GM23338 (cell line): ENCODE results near the gene LBHD1. TPM values are rescaled to one million over a fixed set of nuclear protein-coding genes. Genes with fewer than 3 reads are reported as not detected.

ENCODE experiments used
- ATAC-seq: fragments of 200-7000 bp; cut with Tn5 transposase; 3 replicates; pipeline ENCODE4 v1.9.1; 2020
- DNase-seq: peaks from one replicate; pipeline ENCODE4 v3.0.0-alpha.2; 2015; ENCODE audit warnings: low spot score
- H2AFZ ChIP-seq: fragments of 200-600 bp; sonication (generic); 2 replicates; pipeline ENCODE4 v1.8.0; 2016; ENCODE audit warnings: antibody characterized with exemption, mild to moderate bottlenecking, moderate library complexity
- H3F3A ChIP-seq: fragments of 200-600 bp; sonication (generic); replicated peaks from 2 replicates; pipeline ENCODE4 v1.8.0; 2017; ENCODE audit warnings: antibody characterized with exemption, mixed run types, low read depth
- H3K27ac ChIP-seq: fragments of 200-600 bp; sonication (generic); 2 replicates; pipeline ENCODE4 v1.6.1; 2016; ENCODE audit warnings: low read depth
- H3K27me3 ChIP-seq: fragments of 200-600 bp; sonication (generic); 2 replicates; pipeline ENCODE4 v1.8.0; 2016; ENCODE audit warnings: mild to moderate bottlenecking, mixed run types, moderate library complexity; ENCODE audit not compliant: insufficient read depth
- H3K36me3 ChIP-seq: fragments of 200-600 bp; sonication (generic); 2 replicates; pipeline ENCODE4 v1.8.0; 2016; ENCODE audit warnings: mild to moderate bottlenecking; ENCODE audit not compliant: insufficient read depth
- H3K4me1 ChIP-seq: fragments of 200-600 bp; sonication (generic); 2 replicates; pipeline ENCODE4 v1.8.0; 2016; ENCODE audit warnings: mild to moderate bottlenecking, moderate library complexity; ENCODE audit not compliant: insufficient read depth
- H3K4me2 ChIP-seq: fragments of 200-600 bp; sonication (generic); 2 replicates; pipeline ENCODE4 v1.7.1; 2017; ENCODE audit warnings: mixed run types
- H3K4me3 ChIP-seq: fragments of 200-600 bp; sonication (generic); 2 replicates; pipeline ENCODE4 v1.6.1; 2016; ENCODE audit warnings: mixed run types
- H3K79me2 ChIP-seq: fragments of 200-600 bp; sonication (generic); replicated peaks from 2 replicates; pipeline ENCODE4 v1.8.0; 2017; ENCODE audit warnings: mild to moderate bottlenecking; ENCODE audit not compliant: insufficient read depth
- H3K9me2 ChIP-seq: fragments of 200-600 bp; sonication (generic); 2 replicates; pipeline ENCODE4 v1.8.0; 2017; ENCODE audit not compliant: insufficient read depth
- H4K20me1 ChIP-seq: fragments of 200-600 bp; sonication (generic); replicated peaks from 2 replicates; pipeline ENCODE4 v1.8.0; 2017; ENCODE audit warnings: mild to moderate bottlenecking; ENCODE audit not compliant: insufficient read depth
- H3K27ac Mint-ChIP-seq: 2 replicates; pipeline ENCODE4 v1.8.0; 2020; ENCODE audit warnings: inconsistent platforms, mild to moderate bottlenecking, moderate library complexity, mixed read lengths
- H3K27me3 Mint-ChIP-seq: 3 replicates; pipeline ENCODE4 v1.8.0; 2022; ENCODE audit warnings: low read depth, mild to moderate bottlenecking, moderate library complexity, mixed read lengths, inconsistent platforms; ENCODE audit not compliant: insufficient read depth, poor library complexity
- H3K36me3 Mint-ChIP-seq: 3 replicates; pipeline ENCODE4 v1.8.0; 2021; ENCODE audit warnings: low read depth, mild to moderate bottlenecking, inconsistent platforms, moderate library complexity, mixed read lengths
- H3K4me1 Mint-ChIP-seq: 3 replicates; pipeline ENCODE4 v1.8.0; 2020; ENCODE audit warnings: mild to moderate bottlenecking, inconsistent platforms, mixed read lengths
- H3K4me3 Mint-ChIP-seq: 3 replicates; pipeline ENCODE4 v1.8.0; 2021; ENCODE audit warnings: moderate library complexity, mild to moderate bottlenecking, inconsistent platforms, mixed read lengths
- H3K9me3 Mint-ChIP-seq: 3 replicates; pipeline ENCODE4 v1.8.0; 2020; ENCODE audit warnings: moderate library complexity, mild to moderate bottlenecking, inconsistent platforms, mixed read lengths
- CREB1 ChIP-seq: fragments of 250-450 bp; sonication (Bioruptor Pico); IDR thresholded peaks from 2 replicates; pipeline ENCODE4 v1.5.0; 2020; ENCODE audit warnings: low read depth, mild to moderate bottlenecking, moderate library complexity
- CTCF ChIP-seq, 2 experiments: fragments of 200-600 bp in 1 of 2; sonication (generic) in 1 of 2; conservative IDR thresholded peaks; 2 replicates each; pipeline versions ENCODE4 v1.5.1 to v1.6.1; 2016 to 2017; ENCODE audit warnings: antibody characterized with exemption in 2 of 2, low read depth in 2 of 2, mild to moderate bottlenecking in 2 of 2, moderate library complexity in 1 of 2
- EZH2 ChIP-seq: fragments of 200-600 bp; sonication (generic); IDR thresholded peaks from one replicate; pipeline ENCODE4 v1.8.0; 2017; ENCODE audit warnings: antibody characterized with exemption, mild to moderate bottlenecking, low read depth; ENCODE audit not compliant: unreplicated experiment
- JUNB ChIP-seq: IDR thresholded peaks from one replicate; pipeline ENCODE4 v1.6.1; 2016; ENCODE audit warnings: antibody characterized with exemption; ENCODE audit not compliant: unreplicated experiment
- NANOG ChIP-seq: IDR thresholded peaks from 2 replicates; pipeline ENCODE4 v1.6.1; 2016; ENCODE audit warnings: antibody characterized with exemption, borderline replicate concordance
- POLR2AphosphoS5 ChIP-seq: IDR thresholded peaks from 2 replicates; pipeline ENCODE4 v1.6.1; 2016; ENCODE audit warnings: antibody characterized with exemption, low read depth
- ZNF114 ChIP-seq: fragments of 250-450 bp; sonication (Bioruptor Pico); IDR thresholded peaks from 2 replicates; pipeline ENCODE4 v1.5.0; 2020; ENCODE audit warnings: mild to moderate bottlenecking, moderate library complexity
- polyA plus RNA-seq: library from polyadenylated mRNA; unstranded; fragments of >200 nt; fragmentation: Nextera tagmentation; extraction: Ambion mirVana; gene quantifications from 2 replicates; pipeline ENCODE4 v1.2.1, GENCODE V29; 2016
- total RNA-seq: library from RNA; depleted of rRNA; stranded (reverse); fragments of >200 nt; shearing (Covaris generic); gene quantifications from 2 replicates; pipeline ENCODE4 v1.2.3, GENCODE V29; 2014
- TF ChIP-seq, protein P1 (sequence below): IDR thresholded peaks from 2 replicates; pipeline ENCODE4 v1.6.1; 2016; ENCODE audit warnings: antibody characterized with exemption
- TF ChIP-seq, protein P2 (sequence below): fragments of 250-450 bp; sonication (Bioruptor Pico); IDR thresholded peaks from 2 replicates; pipeline ENCODE4 v1.5.0; 2020; ENCODE audit warnings: mild to moderate bottlenecking, moderate library complexity
- TF ChIP-seq, protein P3 (sequence below): IDR thresholded peaks from one replicate; pipeline ENCODE4 v1.6.1; 2018; ENCODE audit warnings: antibody characterized with exemption; ENCODE audit not compliant: unreplicated experiment

Gene LBHD1
- total and polyA plus RNA-seq, 2 experiments from 2014 or later, result 2.8 to 2.9 TPM

DNA sequence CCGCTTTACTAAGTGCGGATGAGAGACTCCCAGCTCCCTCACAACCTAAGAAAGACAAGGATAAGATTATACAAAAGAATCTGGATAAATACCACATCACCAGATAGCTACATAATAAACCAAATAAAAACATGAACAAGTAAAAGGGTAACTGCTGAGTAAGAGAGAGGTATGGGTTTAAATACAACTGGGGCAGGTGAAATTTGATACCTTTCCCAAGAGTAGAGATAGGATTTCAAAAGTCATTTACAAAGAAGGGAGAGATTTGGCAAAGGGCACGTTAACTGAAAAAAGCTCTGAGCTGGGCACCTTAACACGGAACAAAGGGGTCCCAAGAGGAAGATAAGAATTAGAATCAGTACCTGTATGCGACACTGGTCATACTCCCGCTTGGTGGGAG, 5.1 kb upstream of the LBHD1 start:
- no peaks in the 10 kb centered on the region for H3K9me2 ChIP-seq
- H3K9me3 Mint-ChIP-seq, result no peaks in the 10 kb centered on the region
- no peak overlapping the region for H2AFZ ChIP-seq
- H3K4me1 Mint-ChIP-seq, result peaks cover 20% of the 10 kb centered on the region
- peaks cover 20% of the 10 kb centered on the region for H3K4me1 ChIP-seq
- peak overlapping the region; percentile 98; the same call in 1 of the 2 replicates for H3K4me2 ChIP-seq
- ATAC-seq, result no peak
- no peaks in the 10 kb centered on the region for H3K36me3 ChIP-seq
- TF ChIP-seq POLR2AphosphoS5 (no peak), CREB1 (CRISPR knock-in tag) (no peak), ZNF114 (CRISPR knock-in tag) (no peak), EZH2 (no peak), JUNB (no peak), NANOG (no peak), CTCF (conservative IDR thresholded peaks at IDR 0.05; ENCODE audit: low read depth in 2 of 2) (no peak)
- TF ChIP-seq, protein P1, sequence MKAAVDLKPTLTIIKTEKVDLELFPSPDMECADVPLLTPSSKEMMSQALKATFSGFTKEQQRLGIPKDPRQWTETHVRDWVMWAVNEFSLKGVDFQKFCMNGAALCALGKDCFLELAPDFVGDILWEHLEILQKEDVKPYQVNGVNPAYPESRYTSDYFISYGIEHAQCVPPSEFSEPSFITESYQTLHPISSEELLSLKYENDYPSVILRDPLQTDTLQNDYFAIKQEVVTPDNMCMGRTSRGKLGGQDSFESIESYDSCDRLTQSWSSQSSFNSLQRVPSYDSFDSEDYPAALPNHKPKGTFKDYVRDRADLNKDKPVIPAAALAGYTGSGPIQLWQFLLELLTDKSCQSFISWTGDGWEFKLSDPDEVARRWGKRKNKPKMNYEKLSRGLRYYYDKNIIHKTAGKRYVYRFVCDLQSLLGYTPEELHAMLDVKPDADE, result no peak
- TF ChIP-seq, protein P2, sequence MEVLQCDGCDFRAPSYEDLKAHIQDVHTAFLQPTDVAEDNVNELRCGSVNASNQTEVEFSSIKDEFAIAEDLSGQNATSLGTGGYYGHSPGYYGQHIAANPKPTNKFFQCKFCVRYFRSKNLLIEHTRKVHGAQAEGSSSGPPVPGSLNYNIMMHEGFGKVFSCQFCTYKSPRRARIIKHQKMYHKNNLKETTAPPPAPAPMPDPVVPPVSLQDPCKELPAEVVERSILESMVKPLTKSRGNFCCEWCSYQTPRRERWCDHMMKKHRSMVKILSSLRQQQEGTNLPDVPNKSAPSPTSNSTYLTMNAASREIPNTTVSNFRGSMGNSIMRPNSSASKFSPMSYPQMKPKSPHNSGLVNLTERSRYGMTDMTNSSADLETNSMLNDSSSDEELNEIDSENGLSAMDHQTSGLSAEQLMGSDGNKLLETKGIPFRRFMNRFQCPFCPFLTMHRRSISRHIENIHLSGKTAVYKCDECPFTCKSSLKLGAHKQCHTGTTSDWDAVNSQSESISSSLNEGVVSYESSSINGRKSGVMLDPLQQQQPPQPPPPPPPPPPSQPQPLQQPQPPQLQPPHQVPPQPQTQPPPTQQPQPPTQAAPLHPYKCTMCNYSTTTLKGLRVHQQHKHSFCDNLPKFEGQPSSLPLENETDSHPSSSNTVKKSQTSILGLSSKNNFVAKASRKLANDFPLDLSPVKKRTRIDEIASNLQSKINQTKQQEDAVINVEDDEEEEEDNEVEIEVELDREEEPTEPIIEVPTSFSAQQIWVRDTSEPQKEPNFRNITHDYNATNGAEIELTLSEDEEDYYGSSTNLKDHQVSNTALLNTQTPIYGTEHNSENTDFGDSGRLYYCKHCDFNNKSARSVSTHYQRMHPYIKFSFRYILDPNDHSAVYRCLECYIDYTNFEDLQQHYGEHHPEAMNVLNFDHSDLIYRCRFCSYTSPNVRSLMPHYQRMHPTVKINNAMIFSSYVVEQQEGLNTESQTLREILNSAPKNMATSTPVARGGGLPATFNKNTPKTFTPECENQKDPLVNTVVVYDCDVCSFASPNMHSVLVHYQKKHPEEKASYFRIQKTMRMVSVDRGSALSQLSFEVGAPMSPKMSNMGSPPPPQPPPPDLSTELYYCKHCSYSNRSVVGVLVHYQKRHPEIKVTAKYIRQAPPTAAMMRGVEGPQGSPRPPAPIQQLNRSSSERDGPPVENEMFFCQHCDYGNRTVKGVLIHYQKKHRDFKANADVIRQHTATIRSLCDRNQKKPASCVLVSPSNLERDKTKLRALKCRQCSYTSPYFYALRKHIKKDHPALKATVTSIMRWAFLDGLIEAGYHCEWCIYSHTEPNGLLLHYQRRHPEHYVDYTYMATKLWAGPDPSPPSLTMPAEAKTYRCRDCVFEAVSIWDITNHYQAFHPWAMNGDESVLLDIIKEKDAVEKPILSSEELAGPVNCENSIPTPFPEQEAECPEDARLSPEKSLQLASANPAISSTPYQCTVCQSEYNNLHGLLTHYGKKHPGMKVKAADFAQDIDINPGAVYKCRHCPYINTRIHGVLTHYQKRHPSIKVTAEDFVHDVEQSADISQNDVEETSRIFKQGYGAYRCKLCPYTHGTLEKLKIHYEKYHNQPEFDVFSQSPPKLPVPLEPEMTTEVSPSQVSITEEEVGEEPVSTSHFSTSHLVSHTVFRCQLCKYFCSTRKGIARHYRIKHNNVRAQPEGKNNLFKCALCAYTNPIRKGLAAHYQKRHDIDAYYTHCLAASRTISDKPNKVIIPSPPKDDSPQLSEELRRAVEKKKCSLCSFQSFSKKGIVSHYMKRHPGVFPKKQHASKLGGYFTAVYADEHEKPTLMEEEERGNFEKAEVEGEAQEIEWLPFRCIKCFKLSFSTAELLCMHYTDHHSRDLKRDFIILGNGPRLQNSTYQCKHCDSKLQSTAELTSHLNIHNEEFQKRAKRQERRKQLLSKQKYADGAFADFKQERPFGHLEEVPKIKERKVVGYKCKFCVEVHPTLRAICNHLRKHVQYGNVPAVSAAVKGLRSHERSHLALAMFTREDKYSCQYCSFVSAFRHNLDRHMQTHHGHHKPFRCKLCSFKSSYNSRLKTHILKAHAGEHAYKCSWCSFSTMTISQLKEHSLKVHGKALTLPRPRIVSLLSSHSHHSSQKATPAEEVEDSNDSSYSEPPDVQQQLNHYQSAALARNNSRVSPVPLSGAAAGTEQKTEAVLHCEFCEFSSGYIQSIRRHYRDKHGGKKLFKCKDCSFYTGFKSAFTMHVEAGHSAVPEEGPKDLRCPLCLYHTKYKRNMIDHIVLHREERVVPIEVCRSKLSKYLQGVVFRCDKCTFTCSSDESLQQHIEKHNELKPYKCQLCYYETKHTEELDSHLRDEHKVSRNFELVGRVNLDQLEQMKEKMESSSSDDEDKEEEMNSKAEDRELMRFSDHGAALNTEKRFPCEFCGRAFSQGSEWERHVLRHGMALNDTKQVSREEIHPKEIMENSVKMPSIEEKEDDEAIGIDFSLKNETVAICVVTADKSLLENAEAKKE (CRISPR knock-in tag), result no peak
- TF ChIP-seq, protein P3, sequence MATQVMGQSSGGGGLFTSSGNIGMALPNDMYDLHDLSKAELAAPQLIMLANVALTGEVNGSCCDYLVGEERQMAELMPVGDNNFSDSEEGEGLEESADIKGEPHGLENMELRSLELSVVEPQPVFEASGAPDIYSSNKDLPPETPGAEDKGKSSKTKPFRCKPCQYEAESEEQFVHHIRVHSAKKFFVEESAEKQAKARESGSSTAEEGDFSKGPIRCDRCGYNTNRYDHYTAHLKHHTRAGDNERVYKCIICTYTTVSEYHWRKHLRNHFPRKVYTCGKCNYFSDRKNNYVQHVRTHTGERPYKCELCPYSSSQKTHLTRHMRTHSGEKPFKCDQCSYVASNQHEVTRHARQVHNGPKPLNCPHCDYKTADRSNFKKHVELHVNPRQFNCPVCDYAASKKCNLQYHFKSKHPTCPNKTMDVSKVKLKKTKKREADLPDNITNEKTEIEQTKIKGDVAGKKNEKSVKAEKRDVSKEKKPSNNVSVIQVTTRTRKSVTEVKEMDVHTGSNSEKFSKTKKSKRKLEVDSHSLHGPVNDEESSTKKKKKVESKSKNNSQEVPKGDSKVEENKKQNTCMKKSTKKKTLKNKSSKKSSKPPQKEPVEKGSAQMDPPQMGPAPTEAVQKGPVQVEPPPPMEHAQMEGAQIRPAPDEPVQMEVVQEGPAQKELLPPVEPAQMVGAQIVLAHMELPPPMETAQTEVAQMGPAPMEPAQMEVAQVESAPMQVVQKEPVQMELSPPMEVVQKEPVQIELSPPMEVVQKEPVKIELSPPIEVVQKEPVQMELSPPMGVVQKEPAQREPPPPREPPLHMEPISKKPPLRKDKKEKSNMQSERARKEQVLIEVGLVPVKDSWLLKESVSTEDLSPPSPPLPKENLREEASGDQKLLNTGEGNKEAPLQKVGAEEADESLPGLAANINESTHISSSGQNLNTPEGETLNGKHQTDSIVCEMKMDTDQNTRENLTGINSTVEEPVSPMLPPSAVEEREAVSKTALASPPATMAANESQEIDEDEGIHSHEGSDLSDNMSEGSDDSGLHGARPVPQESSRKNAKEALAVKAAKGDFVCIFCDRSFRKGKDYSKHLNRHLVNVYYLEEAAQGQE, result no peak
- peak overlapping the region; percentile 69; the same call in 1 of the 2 replicates for H3K27ac ChIP-seq
- H3K4me3 ChIP-seq, result peak overlapping the region; percentile 99; the same call in 1 of the 2 replicates
- H3K27ac Mint-ChIP-seq, result peak overlapping the region; percentile 54; the same call in 1 of the 2 replicates
- DNase-seq, result no peak
- H3K79me2 ChIP-seq, result peaks cover 31% of the 10 kb centered on the region
- peaks cover 32% of the 10 kb centered on the region for H3F3A ChIP-seq
- H3K36me3 Mint-ChIP-seq, result peaks cover 48% of the 10 kb centered on the region
- H3K27me3 Mint-ChIP-seq, result peaks cover 10% of the 10 kb centered on the region
- H3K27me3 ChIP-seq, result no peaks in the 10 kb centered on the region
- peak overlapping the region; percentile 80 for H3K4me3 Mint-ChIP-seq
- H4K20me1 ChIP-seq, result no peaks in the 10 kb centered on the region; the same call in 1 of the 2 replicates
